22Rv1 (cell line): ENCODE data around the gene GYS2.

Experiments used
- H3K27ac ChIP-seq: fragments of 450-650 bp; 2 replicates; pipeline ENCODE4 v1.5.1; 2017
- ZFX ChIP-seq: fragments of 450-650 bp; IDR thresholded peaks from 2 replicates; pipeline ENCODE4 v1.6.1; 2017; ENCODE audit warnings: antibody characterized with exemption, borderline replicate concordance
- TF ChIP-seq, protein P1 (sequence below): fragments of 450-650 bp; IDR thresholded peaks from 2 replicates; pipeline ENCODE4 v1.5.1; 2017; ENCODE audit warnings: mild to moderate bottlenecking

Gene GYS2

DNA sequence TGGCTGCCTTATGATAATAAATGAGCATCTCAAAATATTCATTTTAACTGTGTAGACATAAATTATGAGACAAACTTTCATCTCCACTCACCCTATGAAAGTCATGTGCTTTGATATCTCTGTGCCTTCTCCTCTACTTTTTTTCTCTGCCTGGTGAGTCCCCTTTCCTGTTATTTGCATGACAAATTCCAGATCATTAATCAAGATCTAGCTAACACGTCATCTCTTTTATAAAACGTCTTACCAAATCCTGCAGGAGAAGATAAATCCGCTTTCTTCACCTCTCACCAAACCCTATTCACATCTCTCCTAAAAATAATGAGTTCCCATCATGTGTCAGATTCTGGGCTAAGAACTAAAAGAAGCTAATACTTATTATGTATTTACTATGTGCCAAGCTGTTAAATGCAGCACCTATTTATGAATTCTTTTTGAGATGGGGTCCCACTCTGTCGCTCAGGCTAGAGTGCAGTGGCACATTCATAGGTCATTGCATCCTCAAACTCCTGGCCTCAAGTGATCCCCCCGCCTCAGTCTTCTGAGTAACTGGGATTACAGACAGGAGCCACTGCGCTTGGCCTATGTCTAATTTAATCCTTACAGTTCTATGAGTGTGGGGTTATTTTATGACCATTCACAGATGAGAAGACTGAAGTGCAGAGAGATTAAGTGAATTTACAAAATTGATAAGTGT, 51.9 kb downstream of the GYS2 start:
- TF ChIP-seq ZFX, result no peak
- TF ChIP-seq, protein P1, sequence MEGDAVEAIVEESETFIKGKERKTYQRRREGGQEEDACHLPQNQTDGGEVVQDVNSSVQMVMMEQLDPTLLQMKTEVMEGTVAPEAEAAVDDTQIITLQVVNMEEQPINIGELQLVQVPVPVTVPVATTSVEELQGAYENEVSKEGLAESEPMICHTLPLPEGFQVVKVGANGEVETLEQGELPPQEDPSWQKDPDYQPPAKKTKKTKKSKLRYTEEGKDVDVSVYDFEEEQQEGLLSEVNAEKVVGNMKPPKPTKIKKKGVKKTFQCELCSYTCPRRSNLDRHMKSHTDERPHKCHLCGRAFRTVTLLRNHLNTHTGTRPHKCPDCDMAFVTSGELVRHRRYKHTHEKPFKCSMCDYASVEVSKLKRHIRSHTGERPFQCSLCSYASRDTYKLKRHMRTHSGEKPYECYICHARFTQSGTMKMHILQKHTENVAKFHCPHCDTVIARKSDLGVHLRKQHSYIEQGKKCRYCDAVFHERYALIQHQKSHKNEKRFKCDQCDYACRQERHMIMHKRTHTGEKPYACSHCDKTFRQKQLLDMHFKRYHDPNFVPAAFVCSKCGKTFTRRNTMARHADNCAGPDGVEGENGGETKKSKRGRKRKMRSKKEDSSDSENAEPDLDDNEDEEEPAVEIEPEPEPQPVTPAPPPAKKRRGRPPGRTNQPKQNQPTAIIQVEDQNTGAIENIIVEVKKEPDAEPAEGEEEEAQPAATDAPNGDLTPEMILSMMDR, result no peak
- H3K27ac ChIP-seq, result no peak overlapping the region

DNA sequence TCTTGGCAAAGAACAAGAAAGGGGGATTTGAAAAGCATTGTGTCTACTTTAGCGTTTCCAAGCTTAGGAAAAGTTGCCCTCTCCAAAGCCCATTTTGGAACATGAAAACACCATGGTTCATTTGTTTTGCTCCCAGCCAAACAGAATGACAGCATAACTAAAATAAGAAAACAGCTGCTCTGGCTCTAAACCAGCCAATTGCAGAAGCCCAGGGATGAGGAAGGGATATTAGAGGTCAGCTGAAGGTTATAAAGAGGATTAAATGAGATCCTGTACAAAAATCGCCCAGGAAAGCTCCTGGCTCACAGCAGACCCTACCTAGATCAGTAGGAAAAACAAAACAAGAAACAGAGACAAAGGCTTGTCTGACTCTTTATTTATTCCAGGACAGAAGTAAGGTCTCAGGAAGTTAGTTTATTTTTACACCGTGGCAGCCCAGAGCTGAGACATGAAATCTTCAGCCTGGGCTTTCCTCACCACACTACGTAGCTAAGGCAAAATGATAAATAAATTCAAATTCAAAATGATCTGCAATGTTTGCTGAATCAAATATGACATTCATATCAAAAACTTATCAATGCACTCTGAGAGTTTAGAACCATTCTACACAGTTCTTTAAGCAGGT, 52.7 kb downstream of the GYS2 start:
- TF ChIP-seq ZFX, result no peak
- TF ChIP-seq, protein P1, result no peak
- no peak overlapping the region for H3K27ac ChIP-seq

DNA sequence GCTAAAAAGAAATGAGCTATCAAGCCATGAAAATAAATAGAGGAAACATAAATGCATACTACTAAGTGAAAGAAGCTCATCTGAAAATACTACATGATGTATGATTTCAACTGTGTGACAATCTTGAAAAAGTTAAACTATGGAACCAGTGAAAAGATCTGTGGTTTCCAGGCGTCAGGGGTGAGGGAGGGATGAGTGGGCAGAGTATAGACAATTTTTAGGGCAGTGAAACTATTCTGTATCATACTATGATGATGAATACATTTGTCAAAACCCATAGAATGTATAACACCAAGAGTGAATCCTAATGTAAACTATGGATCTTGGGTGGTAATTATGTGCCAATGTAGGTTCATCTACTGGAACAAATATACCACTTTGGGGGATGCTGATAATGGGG, 57.2 kb downstream of the GYS2 start:
- TF ChIP-seq ZFX, result no peak
- TF ChIP-seq, protein P1, result no peak
- H3K27ac ChIP-seq, result no peak overlapping the region

DNA sequence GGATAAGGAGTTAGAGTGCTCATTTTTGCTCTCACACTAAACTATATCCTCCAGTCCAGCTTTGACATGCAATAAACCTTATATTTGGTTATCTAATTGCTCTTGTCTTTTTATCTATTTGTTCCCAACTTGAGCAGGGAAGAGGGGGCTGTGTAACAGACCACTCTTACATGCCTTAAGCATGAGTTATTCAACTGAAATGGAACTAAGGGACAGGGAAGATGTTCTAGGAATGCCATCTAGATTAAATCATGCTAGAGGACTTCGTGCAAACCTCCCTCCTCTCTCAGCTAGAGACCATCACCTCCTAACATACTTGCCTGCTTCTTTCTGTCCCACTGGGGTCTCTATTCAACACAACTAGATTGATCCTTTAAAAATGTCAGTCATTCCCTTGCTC, 57.9 kb downstream of the GYS2 start:
- TF ChIP-seq ZFX, result no peak
- no peak overlapping the region for H3K27ac ChIP-seq

DNA sequence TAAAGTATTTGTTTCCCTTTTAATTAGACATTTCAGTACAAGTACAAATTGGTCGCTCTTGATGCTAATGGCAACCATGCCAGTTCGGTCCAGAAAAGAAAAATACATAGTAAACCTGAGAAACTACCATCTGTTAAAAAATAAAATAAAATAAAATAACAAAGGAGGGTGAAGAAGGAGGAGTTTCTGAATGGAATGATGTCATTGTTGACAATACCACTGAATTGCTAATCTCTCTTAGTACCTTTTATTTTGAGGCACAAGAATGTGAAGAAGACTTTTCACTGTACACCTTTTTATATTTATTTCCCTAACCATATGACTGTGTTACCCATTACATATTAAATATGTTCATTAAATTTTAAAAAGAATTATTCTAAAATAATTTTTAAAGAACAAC, 59.1 kb downstream of the GYS2 start:
- no peak overlapping the region for H3K27ac ChIP-seq
- TF ChIP-seq, protein P1, result no peak
- TF ChIP-seq ZFX, result no peak

DNA sequence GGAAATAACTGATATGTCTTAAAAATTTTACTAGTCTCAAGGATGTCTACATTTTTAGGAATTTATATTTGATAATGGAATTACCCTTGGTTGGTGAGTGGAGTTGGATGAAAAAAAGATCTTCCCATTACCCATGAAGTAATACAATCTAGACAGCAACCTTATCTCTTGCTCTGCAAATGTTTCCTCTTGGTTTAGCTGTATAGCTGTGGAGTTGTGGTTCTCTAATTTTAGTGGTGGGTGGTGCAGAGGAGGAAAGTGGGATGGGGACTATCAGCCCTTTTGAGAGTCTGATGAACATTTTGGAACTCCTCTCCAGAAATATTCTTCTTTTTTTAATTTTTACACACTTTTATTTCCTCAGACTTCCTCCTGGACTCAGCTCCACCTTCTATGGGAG, 61.5 kb downstream of the GYS2 start:
- TF ChIP-seq, protein P1, result no peak
- TF ChIP-seq ZFX, result no peak
- no peak overlapping the region for H3K27ac ChIP-seq

DNA sequence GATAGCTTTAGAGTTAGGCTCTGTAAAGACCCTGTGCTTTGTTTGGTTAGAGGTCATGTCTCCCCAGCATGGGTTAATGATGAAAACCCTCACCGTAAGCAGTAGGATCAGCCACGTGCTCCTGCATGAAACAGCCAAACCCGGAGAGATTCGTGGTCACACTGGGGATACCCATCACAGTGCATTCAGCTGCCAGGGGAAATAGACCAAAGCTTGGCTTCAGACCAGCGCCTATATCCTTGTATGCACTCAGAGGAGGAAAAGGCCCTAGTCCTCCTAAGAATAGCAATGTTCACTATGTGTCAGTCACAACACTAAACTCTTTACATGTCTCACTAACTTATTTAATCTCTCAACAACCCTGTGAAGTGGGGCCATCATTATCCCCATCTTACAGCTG, 62.2 kb downstream of the GYS2 start:
- TF ChIP-seq, protein P1, result no peak
- TF ChIP-seq ZFX, result no peak
- no peak overlapping the region for H3K27ac ChIP-seq

DNA sequence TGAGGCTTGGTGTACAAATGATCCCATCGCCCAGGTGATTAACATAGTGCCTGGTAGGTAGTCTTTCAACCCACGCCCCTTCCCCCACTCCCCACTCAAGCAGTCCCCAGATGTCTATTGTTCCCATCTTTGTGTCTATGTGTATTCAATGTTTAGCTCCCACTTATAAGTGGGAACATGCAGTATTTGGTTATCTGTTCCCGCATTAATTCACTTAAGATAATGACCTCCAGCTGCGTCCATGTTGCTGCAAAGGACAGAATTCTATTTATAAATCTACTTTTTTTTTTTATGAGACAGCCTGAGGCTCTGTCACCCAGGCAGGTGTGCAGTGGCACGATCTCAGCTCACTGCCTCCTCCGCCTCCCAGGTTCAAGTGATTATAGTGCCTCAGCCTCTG, 62.9 kb downstream of the GYS2 start:
- no peak overlapping the region for H3K27ac ChIP-seq
- no peak for TF ChIP-seq ZFX
- TF ChIP-seq, protein P1, result no peak
